ENCODE data around the gene NTN3.

- TF ChIP-seq EZH2phosphoT487 (IDR thresholded peaks at IDR 0.05; ENCODE audit: borderline replicate concordance) (no peak), CTCF (conservative IDR thresholded peaks at IDR 0.05; ENCODE audit: low read length) (no peak)
Observed at GRCh38 chr16:2511128-2511800, 40.2 kb downstream of the NTN3 start.

All from Loucy (cell line).